Ishikawa (cell line): ENCODE data around the gene B4GALNT4.

Experiments
- EP300 ChIP-seq: IDR thresholded peaks from 2 replicates; pipeline ENCODE4 v1.6.1; 2012; ENCODE audit warnings: borderline replicate concordance
- RAD21 ChIP-seq: IDR thresholded peaks from 2 replicates; pipeline ENCODE4 v1.6.1; 2012; ENCODE audit warnings: low read depth
- REST ChIP-seq: IDR thresholded peaks from 2 replicates; pipeline ENCODE4 v1.6.1; 2012; ENCODE audit warnings: low read depth, mild to moderate bottlenecking
- TAF1 ChIP-seq: IDR thresholded peaks from 2 replicates; pipeline ENCODE4 v1.6.1; 2012; ENCODE audit warnings: low read depth, mild to moderate bottlenecking
- TEAD4 ChIP-seq: IDR thresholded peaks from 2 replicates; pipeline ENCODE4 v1.6.1; 2012

GRCh38 chr11:413120-414081, 44.1 kb downstream of the B4GALNT4 start:
- TF ChIP-seq TAF1 = no peak
- no peak for TF ChIP-seq TEAD4
- TF ChIP-seq RAD21 = no peak
- TF ChIP-seq EP300 = no peak
- no peak for TF ChIP-seq REST
